ENCODE measurements around the gene PMM2. TPM values are rescaled to one million over a fixed set of nuclear protein-coding genes. Genes with fewer than 3 reads are reported as not detected.

The PMM2 gene
- total and polyA plus RNA-seq, 2 donors from 2014 or later = 21.5 to 39.5 TPM

DNA sequence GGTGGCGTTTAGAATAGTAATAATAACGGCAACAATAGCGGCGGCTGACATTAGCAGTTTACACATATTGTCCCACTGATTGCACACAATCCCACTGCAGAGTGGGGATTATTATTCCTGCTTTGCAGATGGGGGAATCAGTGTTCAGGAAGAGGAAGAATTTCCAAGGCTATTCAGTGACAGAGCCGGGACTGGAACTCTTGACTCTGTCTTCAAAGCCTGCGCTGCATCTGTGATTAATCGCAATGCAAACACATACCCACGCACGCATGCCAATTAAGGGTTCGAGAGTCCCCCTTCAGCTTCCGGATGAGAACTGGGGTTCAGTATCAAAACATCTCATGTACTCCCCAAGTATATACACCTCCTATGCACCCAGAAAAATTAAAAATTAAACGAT is 29.4 kb upstream of the PMM2 start:
- no peak overlapping the region for H3K9ac ChIP-seq (ENCODE audit: low read length in 3 of 3)
- DNase-seq (no peak), FAIRE-seq (no peak)
- intact Hi-C loops (cut with DNase I) = no loop called here
- TF ChIP-seq, protein P1, sequence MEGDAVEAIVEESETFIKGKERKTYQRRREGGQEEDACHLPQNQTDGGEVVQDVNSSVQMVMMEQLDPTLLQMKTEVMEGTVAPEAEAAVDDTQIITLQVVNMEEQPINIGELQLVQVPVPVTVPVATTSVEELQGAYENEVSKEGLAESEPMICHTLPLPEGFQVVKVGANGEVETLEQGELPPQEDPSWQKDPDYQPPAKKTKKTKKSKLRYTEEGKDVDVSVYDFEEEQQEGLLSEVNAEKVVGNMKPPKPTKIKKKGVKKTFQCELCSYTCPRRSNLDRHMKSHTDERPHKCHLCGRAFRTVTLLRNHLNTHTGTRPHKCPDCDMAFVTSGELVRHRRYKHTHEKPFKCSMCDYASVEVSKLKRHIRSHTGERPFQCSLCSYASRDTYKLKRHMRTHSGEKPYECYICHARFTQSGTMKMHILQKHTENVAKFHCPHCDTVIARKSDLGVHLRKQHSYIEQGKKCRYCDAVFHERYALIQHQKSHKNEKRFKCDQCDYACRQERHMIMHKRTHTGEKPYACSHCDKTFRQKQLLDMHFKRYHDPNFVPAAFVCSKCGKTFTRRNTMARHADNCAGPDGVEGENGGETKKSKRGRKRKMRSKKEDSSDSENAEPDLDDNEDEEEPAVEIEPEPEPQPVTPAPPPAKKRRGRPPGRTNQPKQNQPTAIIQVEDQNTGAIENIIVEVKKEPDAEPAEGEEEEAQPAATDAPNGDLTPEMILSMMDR (IDR thresholded peaks at IDR 0.05; ENCODE audit: borderline replicate concordance, extremely low read depth, insufficient read depth) = no peak
- H3K27ac ChIP-seq (ENCODE audit: low read depth in 2 of 2, low read length in 2 of 2) = no peak overlapping the region
- H3K36me3 ChIP-seq (ENCODE audit: control insufficient read depth in 2 of 3, insufficient read depth in 3 of 3, low read length in 3 of 3) = peaks cover 0 to 26% (median 8%) of the 10 kb centered on the region in 3 donors
- no peaks in the 10 kb centered on the region for H3K4me1 ChIP-seq (ENCODE audit: control insufficient read depth in 2 of 3, insufficient read depth in 2 of 3, low read depth in 1 of 3, low read length in 3 of 3)
- H3K9me3 ChIP-seq (ENCODE audit: control insufficient read depth in 2 of 3, insufficient read depth in 1 of 3, low read length in 3 of 3) = no peaks in the 10 kb centered on the region
- H3K4me3 ChIP-seq (ENCODE audit: low read length in 3 of 3) = no peak overlapping the region
- no peaks in the 10 kb centered on the region for H3K27me3 ChIP-seq (ENCODE audit: control insufficient read depth, insufficient read depth, low read length)

DNA sequence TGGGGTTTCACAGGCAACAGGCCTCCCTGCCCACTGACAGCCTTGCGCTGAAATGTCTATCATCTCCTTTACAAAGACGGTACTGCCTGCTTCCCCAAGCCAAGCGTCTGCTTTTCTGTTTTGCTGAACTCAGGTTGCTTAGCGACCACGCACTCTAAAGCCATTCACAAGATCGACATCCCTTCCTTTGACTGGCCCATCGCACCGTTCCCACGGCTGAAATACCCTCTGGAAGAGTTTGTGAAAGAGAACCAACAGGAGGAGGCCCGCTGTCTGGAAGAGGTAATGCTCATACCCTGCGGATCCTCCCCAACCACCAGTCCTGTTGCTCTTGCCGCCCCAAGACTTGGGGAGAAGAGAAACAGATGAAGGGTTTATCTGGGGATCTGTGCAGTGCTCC is 28.9 kb upstream of the PMM2 start:
- intact Hi-C loops (cut with DNase I) = no loop called here

DNA sequence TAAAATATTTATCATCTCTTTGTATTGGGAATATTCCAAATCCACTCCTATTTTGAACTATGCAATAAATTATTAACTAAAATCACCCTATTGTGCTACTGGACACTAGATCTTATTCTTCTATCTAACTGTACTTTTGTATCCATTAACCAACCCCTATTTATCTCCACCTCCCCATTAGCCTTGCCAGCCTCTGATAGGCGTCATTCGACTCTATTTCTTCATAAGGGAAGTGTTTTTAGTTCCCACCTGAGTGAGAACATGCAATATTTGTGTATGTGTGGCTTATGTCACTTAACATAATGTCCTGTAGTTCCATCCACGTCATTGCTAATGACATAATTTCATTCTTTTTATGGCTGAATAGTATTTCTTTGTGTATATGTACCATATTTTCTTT is 24.1 kb upstream of the PMM2 start:
- Histone ChIP-seq H3K27me3 (ENCODE audit: control insufficient read depth, insufficient read depth, low read length) (no peaks in the 10 kb centered on the region), H3K4me1 (ENCODE audit: control insufficient read depth in 2 of 3, insufficient read depth in 2 of 3, low read depth in 1 of 3, low read length in 3 of 3) (no peaks in the 10 kb centered on the region), H3K9ac (ENCODE audit: low read length in 3 of 3) (no peak overlapping the region), H3K27ac (ENCODE audit: low read depth in 2 of 2, low read length in 2 of 2) (no peak overlapping the region), H3K36me3 (ENCODE audit: control insufficient read depth in 2 of 3, insufficient read depth in 3 of 3, low read length in 3 of 3) (peaks cover 7 to 54% (median 28%) of the 10 kb centered on the region in 3 donors), H3K9me3 (ENCODE audit: control insufficient read depth in 2 of 3, insufficient read depth in 1 of 3, low read length in 3 of 3) (no peaks in the 10 kb centered on the region), H3K4me3 (ENCODE audit: low read length in 3 of 3) (no peak overlapping the region)
- FAIRE-seq = no peak
- TF ChIP-seq, protein P1 (IDR thresholded peaks at IDR 0.05; ENCODE audit: borderline replicate concordance, extremely low read depth, insufficient read depth) = no peak
- DNase-seq = no peak
- intact Hi-C loops (cut with DNase I) = no loop called here

More for the DNA sequence above, 28.9 kb upstream of the PMM2 start:
- Histone ChIP-seq H3K4me1 (ENCODE audit: control insufficient read depth in 2 of 3, insufficient read depth in 2 of 3, low read depth in 1 of 3, low read length in 3 of 3) (no peaks in the 10 kb centered on the region), H3K27me3 (ENCODE audit: control insufficient read depth, insufficient read depth, low read length) (no peaks in the 10 kb centered on the region), H3K9ac (ENCODE audit: low read length in 3 of 3) (no peak overlapping the region), H3K27ac (ENCODE audit: low read depth in 2 of 2, low read length in 2 of 2) (no peak overlapping the region), H3K36me3 (ENCODE audit: control insufficient read depth in 2 of 3, insufficient read depth in 3 of 3, low read length in 3 of 3) (peaks cover 0 to 30% (median 8%) of the 10 kb centered on the region in 3 donors), H3K4me3 (ENCODE audit: low read length in 3 of 3) (no peak overlapping the region), H3K9me3 (ENCODE audit: control insufficient read depth in 2 of 3, insufficient read depth in 1 of 3, low read length in 3 of 3) (no peaks in the 10 kb centered on the region)
- TF ChIP-seq, protein P1 (IDR thresholded peaks at IDR 0.05; ENCODE audit: borderline replicate concordance, extremely low read depth, insufficient read depth) = no peak
- peak in 3 of 5 donors; percentile 12 to 21 (median 15) for DNase-seq
- FAIRE-seq = no peak

DNA sequence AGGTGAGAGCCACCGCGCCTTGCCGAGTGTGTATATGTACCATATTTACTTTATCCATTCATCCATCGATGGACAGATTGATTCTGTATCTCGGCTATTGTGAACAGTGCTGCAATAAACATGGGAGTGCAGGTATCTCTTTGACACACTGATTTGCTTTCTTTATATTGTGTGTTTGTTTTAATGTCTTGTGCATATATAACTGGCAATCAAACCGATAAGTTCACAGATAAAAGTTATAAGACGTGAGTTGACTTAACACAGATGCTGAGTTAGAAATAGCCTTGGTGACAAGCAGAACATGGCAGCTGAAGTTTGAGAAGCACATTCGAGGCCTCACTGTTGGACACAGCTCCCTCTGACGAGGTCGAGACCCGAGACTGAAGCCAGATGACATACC is 23.4 kb upstream of the PMM2 start:
- Histone ChIP-seq H3K9me3 (ENCODE audit: control insufficient read depth in 2 of 3, insufficient read depth in 1 of 3, low read length in 3 of 3) (no peaks in the 10 kb centered on the region), H3K27me3 (ENCODE audit: control insufficient read depth, insufficient read depth, low read length) (no peaks in the 10 kb centered on the region), H3K4me3 (ENCODE audit: low read length in 3 of 3) (no peak overlapping the region), H3K36me3 (ENCODE audit: control insufficient read depth in 2 of 3, insufficient read depth in 3 of 3, low read length in 3 of 3) (peaks cover 7 to 48% (median 25%) of the 10 kb centered on the region in 3 donors), H3K9ac (ENCODE audit: low read length in 3 of 3) (no peak overlapping the region), H3K27ac (ENCODE audit: low read depth in 2 of 2, low read length in 2 of 2) (no peak overlapping the region), H3K4me1 (ENCODE audit: control insufficient read depth in 2 of 3, insufficient read depth in 2 of 3, low read depth in 1 of 3, low read length in 3 of 3) (no peaks in the 10 kb centered on the region)
- intact Hi-C loops (cut with DNase I) = no loop called here
- TF ChIP-seq, protein P1 (IDR thresholded peaks at IDR 0.05; ENCODE audit: borderline replicate concordance, extremely low read depth, insufficient read depth) = no peak
- FAIRE-seq (no peak), DNase-seq (peak in 1 of 5 donors; percentile 36)

Measured in kidney (tissue), 14 donors.